Natural killer cell (primary cell): ENCODE results near the gene JSRP1. TPM values are rescaled to one million over a fixed set of nuclear protein-coding genes. Genes with fewer than 3 reads are reported as not detected.

Source experiments
- ATAC-seq, 3 donors: fragments of 150-1000 bp in 2 of 3; fragments of 200-7000 bp in 1 of 3; cut with Tn5 transposase; 1 replicate in 1 of 3; 2 replicates in 2 of 3; pipeline ENCODE4 v1.10.0; 2021; ENCODE audit warnings: mild to moderate bottlenecking in 2 of 3, moderate library complexity in 2 of 3
- DNase-seq, 2 donors: peaks; one replicate each; pipeline versions ENCODE4 v3.0.0 to v3.0.0-alpha.2; 2013 to 2021; ENCODE audit warnings: mixed read lengths in 1 of 2
- H3K27ac ChIP-seq: one replicate; pipeline ENCODE4 v1.5.1; 2013; ENCODE audit warnings: mild to moderate bottlenecking, low read length
- H3K27me3 ChIP-seq: one replicate; pipeline ENCODE4 v1.6.1; 2013; ENCODE audit warnings: low read length; ENCODE audit not compliant: control insufficient read depth, insufficient read depth
- H3K36me3 ChIP-seq: one replicate; pipeline ENCODE4 v1.6.1; 2013; ENCODE audit warnings: low read length; ENCODE audit not compliant: control insufficient read depth, insufficient read depth
- H3K4me1 ChIP-seq: one replicate; pipeline ENCODE4 v1.6.1; 2013; ENCODE audit warnings: low read length; ENCODE audit not compliant: control insufficient read depth, insufficient read depth
- H3K4me3 ChIP-seq: one replicate; pipeline ENCODE4 v1.5.1; 2013; ENCODE audit warnings: low read length
- H3K9me3 ChIP-seq: one replicate; pipeline ENCODE4 v1.6.1; 2013; ENCODE audit warnings: low read length; ENCODE audit not compliant: control insufficient read depth, insufficient read depth
- H3K27ac Mint-ChIP-seq, 2 donors: one replicate each; pipeline ENCODE4 v1.8.0; 2022; ENCODE audit warnings: mild to moderate bottlenecking in 2 of 2, mixed read lengths in 2 of 2, moderate library complexity in 1 of 2
- H3K27me3 Mint-ChIP-seq, 2 donors: one replicate each; pipeline ENCODE4 v1.8.0; 2022; ENCODE audit warnings: low read depth in 2 of 2, mixed read lengths in 2 of 2
- H3K36me3 Mint-ChIP-seq: one replicate; pipeline ENCODE4 v1.8.0; 2022; ENCODE audit warnings: mixed read lengths
- H3K4me1 Mint-ChIP-seq, 2 donors: one replicate each; pipeline ENCODE4 v1.8.0; 2022; ENCODE audit warnings: mixed read lengths in 2 of 2
- H3K4me3 Mint-ChIP-seq: one replicate; pipeline ENCODE4 v1.8.0; 2022; ENCODE audit warnings: mild to moderate bottlenecking, moderate library complexity, mixed read lengths
- H3K9me3 Mint-ChIP-seq, 2 donors: one replicate each; pipeline ENCODE4 v1.8.0; 2022; ENCODE audit warnings: mixed read lengths in 2 of 2
- WGBS: methylation state at CpG from one replicate; pipeline ENCODE4 v1.1.7; 2013; ENCODE audit warnings: missing lambda C conversion rate; ENCODE audit not compliant: insufficient coverage; 5-methylcytosine and 5-hydroxymethylcytosine counted together
- intact Hi-C: fragments of 100-400 bp; cut with micrococcal nuclease; formaldehyde crosslinking; loops from one replicate; pipeline ENCODE4 v1.14.2; 2022
- total RNA-seq, 4 donors: library from RNA; stranded (reverse); fragments of 120-200 nt in 1 of 4; gene quantifications; one replicate each; pipeline versions ENCODE4 v1.2.3 to v1.2.4, GENCODE V29; 2013 to 2022
- TF ChIP-seq, protein P1 (sequence below): fragments of 200-600 bp; IDR thresholded peaks from one replicate; pipeline ENCODE4 v1.8.0; 2022; ENCODE audit warnings: antibody characterized with exemption

JSRP1 gene
- total RNA-seq, 3 donors from 2014 or later (not counting 1 experiment from before 2014, with no cell fraction given): 0.82 to 2.0 TPM; not detected in 1

DNA sequence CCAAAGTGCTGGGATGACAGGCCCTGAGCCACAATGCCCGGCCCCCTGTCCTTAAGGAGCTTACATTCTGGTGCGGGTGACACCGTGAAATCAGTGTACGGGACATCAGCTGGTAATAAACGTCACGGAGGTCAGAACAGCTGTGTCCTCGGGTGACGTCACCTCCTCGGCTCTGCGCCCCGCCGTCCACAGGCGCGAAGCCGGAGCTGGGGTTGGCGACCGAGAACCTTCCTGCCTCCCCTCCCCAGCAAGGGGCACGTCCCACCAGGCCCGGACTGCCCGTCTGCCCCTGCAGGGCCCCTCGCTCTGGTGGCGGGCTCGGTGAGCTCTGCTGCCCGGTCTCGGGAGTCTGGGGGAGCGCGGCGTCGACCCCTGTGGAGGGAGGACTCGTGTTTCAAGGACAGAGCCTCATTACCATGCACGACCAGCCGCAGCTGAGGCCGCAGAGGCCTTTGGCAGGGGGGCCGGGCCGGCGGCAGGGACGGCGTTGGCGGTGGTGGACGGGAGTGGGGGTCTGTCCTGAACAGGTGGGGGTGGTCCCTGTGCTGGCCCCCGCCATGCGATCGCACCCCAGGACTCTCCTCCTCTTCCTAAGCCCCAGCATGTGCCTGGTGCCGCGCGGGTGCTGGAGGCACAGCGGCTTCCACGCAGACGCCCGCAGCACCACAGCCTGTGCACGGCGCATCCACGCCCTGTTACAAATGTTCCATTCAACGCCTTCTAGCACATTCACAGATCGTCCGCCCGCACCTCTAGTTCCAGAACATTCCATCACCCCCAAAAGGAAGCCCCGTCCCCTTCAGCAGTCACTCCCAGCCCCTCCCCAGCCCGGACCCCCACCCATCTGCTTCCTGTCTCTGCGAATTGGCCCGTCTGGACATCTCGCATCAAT is 46.3 kb upstream of the JSRP1 start:
- WGBS: 8% methylated on average over 62 of the region's 62 CpGs
- DNase-seq (peak; percentile 45 to 46), ATAC-seq (peak; percentile 65 to 81 (median 77))
- no peaks in the 10 kb centered on the region for H3K9me3 ChIP-seq
- H3K36me3 Mint-ChIP-seq: no peaks in the 10 kb centered on the region
- no peaks in the 10 kb centered on the region for H3K36me3 ChIP-seq
- TF ChIP-seq, protein P1, sequence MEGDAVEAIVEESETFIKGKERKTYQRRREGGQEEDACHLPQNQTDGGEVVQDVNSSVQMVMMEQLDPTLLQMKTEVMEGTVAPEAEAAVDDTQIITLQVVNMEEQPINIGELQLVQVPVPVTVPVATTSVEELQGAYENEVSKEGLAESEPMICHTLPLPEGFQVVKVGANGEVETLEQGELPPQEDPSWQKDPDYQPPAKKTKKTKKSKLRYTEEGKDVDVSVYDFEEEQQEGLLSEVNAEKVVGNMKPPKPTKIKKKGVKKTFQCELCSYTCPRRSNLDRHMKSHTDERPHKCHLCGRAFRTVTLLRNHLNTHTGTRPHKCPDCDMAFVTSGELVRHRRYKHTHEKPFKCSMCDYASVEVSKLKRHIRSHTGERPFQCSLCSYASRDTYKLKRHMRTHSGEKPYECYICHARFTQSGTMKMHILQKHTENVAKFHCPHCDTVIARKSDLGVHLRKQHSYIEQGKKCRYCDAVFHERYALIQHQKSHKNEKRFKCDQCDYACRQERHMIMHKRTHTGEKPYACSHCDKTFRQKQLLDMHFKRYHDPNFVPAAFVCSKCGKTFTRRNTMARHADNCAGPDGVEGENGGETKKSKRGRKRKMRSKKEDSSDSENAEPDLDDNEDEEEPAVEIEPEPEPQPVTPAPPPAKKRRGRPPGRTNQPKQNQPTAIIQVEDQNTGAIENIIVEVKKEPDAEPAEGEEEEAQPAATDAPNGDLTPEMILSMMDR: no peak
- peaks cover 31% of the 10 kb centered on the region for H3K4me1 ChIP-seq
- peaks cover 30% of the 10 kb centered on the region for H3K27me3 ChIP-seq
- peak overlapping the region in 1 of 2 donors; percentile 60 for H3K27ac Mint-ChIP-seq
- peaks cover 7 to 27% of the 10 kb centered on the region in 2 donors for H3K4me1 Mint-ChIP-seq
- H3K4me3 Mint-ChIP-seq: peak overlapping the region; percentile 78
- no peaks in the 10 kb centered on the region for H3K9me3 Mint-ChIP-seq
- H3K27me3 Mint-ChIP-seq: peaks cover 32 to 33% of the 10 kb centered on the region in 2 donors
- intact Hi-C loops: no loop called here
- H3K27ac ChIP-seq: no peak overlapping the region
- peak overlapping the region; percentile 4 for H3K4me3 ChIP-seq

DNA sequence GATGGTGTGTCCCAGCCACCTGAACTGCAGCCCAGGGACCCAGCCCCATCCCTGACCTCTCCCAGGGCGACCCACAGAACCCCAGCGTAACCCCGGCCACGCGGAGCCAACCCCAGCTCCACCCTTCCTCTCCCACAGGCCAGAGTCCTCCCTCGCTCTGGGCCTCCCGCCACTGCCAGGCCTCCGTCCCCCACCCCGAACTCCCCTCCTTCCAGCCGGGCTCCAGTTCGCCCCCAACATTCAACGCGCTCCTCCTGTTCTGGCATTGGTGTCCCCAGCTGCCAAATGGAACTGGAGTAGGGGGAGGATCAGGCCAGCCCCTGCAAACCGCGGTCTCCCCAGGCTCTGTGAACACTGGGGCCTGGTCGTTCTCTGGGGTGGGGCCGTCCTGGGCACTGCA is 44.3 kb upstream of the JSRP1 start:
- Histone ChIP-seq H3K27me3 (peaks cover 17% of the 10 kb centered on the region), H3K27ac (no peak overlapping the region), H3K4me3 (no peak overlapping the region), H3K9me3 (no peaks in the 10 kb centered on the region), H3K4me1 (peaks cover 29% of the 10 kb centered on the region), H3K36me3 (no peaks in the 10 kb centered on the region)
- H3K4me3 Mint-ChIP-seq: no peak overlapping the region
- no peaks in the 10 kb centered on the region for H3K36me3 Mint-ChIP-seq
- intact Hi-C loops: no loop called here
- 69% methylated on average over 14 of the region's 17 CpGs for WGBS
- ATAC-seq: no peak
- H3K27me3 Mint-ChIP-seq: peaks cover 19 to 21% of the 10 kb centered on the region in 2 donors
- no peaks in the 10 kb centered on the region for H3K9me3 Mint-ChIP-seq
- TF ChIP-seq, protein P1: no peak
- no peak for DNase-seq
- peak overlapping the region in 1 of 2 donors; percentile 49 for H3K27ac Mint-ChIP-seq
- H3K4me1 Mint-ChIP-seq: peaks cover 7 to 27% of the 10 kb centered on the region in 2 donors

DNA sequence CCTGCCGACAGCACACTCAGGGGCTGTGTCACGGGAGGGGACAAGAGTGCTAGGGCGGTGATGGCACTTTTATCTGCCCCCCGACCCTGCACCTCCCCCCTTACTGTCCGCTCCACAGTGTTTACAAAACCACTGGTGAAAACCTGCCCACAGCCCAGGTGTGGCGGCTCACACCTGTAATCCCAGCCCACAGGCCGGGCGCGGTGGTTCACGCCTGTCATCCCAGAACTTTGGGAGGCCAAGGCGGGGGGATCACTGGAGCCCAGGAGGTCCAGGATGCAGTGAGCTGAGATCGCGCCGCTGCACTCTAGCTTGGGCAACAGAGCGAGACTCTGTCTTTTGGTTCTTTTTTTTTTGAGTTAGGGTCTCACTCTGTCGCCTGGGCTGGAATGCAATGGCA is 39.9 kb upstream of the JSRP1 start:
- no peak for ATAC-seq
- Mint-ChIP-seq H3K36me3 (no peaks in the 10 kb centered on the region), H3K4me1 (peaks cover 8 to 21% of the 10 kb centered on the region in 2 donors), H3K9me3 (no peaks in the 10 kb centered on the region), H3K27ac (no peak overlapping the region), H3K27me3 (no peaks in the 10 kb centered on the region), H3K4me3 (no peak overlapping the region)
- Histone ChIP-seq H3K4me1 (peaks cover 34% of the 10 kb centered on the region), H3K36me3 (peaks cover 4% of the 10 kb centered on the region), H3K27me3 (no peaks in the 10 kb centered on the region), H3K4me3 (no peak overlapping the region), H3K9me3 (no peaks in the 10 kb centered on the region), H3K27ac (no peak overlapping the region)
- 73% methylated on average over 16 of the region's 16 CpGs for WGBS
- no peak for DNase-seq
- intact Hi-C loops: no loop called here
- TF ChIP-seq, protein P1: no peak
